SH-SY5Y (cell line): ENCODE results near the gene TNRC18.

Source experiments
- GATA2 ChIP-seq: IDR thresholded peaks from 2 replicates; pipeline ENCODE4 v1.6.1; 2011; ENCODE audit warnings: mild to moderate bottlenecking, low read depth, low read length
- GATA3 ChIP-seq: IDR thresholded peaks from 2 replicates; pipeline ENCODE4 v1.6.1; 2011; ENCODE audit warnings: low read depth, mild to moderate bottlenecking, low read length, moderate library complexity

TNRC18 gene

GRCh38 chr7:5333121-5334045 is 90.3 kb downstream of the TNRC18 start:
- TF ChIP-seq GATA3 (no peak), GATA2 (no peak)

DNA sequence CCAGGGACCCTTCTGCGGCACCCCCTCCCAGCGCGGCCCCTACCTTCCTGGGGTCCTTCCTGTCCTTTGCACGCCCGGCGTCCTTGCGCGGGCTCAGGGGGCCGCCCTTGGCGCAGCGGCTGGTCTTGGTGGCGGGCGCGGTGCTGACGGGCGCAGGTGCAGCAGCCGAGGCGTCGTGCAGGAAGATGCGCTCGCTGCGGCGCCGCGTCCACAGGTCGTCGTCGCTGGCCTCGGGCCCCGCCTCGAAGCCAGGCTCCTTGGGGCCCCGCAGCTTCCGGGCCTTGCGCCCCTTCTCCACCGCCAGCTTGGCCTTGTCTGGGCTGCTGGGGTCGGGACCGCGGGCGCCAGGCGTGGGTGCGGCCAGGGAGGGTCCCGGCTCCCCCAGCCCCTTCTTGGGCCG is 91.1 kb downstream of the TNRC18 start:
- TF ChIP-seq GATA3: no peak
- no peak for TF ChIP-seq GATA2

- TF ChIP-seq GATA2: no peak
- no peak for TF ChIP-seq GATA3
These were observed 93.3 kb downstream of the TNRC18 start for GRCh38 chr7:5330288-5330687.

GRCh38 chr7:5324961-5325360 is 98.7 kb downstream of the TNRC18 start:
- TF ChIP-seq GATA3 (no peak), GATA2 (no peak)

DNA sequence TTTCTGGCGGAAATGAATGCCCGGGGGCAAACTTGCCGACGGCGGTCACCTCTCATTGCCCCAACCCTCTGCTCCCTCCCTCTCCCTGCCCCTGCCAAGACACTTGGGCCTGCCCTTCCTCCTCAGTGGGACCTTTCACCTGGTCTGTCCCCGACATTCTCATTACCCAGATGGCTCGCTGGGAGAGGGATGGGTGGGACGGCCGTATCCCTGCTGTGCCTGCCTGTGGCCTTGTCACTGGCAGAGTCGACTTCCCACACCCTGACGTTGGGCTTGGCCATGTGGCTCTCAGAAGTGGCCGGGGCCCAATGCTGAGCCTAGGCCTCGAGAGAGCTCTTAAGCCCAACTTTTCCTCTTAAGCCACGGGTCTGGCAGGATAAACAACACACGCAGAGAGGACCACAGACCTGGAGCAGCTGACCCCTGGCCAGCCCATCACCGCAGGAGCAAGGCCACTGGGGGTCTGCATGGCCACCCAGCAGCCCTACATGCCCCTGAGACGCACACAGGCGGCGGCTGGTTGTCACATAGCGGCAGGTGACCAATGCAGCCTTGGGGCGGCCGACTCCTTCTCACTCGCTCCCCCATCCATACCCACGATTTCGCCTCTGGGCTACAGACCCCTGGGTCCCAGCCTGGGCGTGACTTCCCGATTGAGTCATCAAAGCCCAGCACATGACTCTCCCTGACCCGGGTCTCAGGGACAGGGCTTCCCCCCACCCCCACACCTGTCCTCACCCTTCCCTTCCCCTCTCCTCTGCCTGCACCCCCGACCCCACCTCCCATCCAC is 100.8 kb downstream of the TNRC18 start:
- TF ChIP-seq GATA3: no peak
- TF ChIP-seq GATA2: no peak

- no peak for TF ChIP-seq GATA3
- TF ChIP-seq GATA2: no peak
These were observed 102.7 kb downstream of the TNRC18 start for GRCh38 chr7:5320802-5321396.

DNA sequence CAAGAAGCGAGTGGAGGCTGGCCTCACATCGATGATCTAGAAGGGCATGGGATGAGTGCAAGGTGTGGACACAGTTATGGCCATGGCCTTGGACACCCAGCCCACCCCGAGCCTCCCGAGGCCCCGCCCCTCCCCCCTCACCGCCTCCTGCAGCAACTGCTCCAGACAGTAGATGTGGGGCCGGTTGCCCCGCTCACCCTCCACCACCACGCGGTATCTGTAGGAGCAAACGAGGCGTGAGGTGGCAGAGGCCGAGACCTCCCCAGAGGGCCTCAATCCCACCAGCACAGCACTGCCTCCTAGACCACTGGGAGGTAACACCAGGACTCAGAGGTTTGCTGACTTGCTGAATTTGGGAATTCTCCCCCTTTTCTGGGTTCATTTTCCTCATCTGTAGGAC is 103.2 kb downstream of the TNRC18 start:
- TF ChIP-seq GATA2 (no peak), GATA3 (no peak)

- TF ChIP-seq GATA3 (no peak), GATA2 (no peak)
These were observed 107.9 kb downstream of the TNRC18 start for GRCh38 chr7:5315761-5316160.

GRCh38 chr7:5314864-5315263 is 108.8 kb downstream of the TNRC18 start:
- TF ChIP-seq GATA3 (no peak), GATA2 (no peak)

DNA sequence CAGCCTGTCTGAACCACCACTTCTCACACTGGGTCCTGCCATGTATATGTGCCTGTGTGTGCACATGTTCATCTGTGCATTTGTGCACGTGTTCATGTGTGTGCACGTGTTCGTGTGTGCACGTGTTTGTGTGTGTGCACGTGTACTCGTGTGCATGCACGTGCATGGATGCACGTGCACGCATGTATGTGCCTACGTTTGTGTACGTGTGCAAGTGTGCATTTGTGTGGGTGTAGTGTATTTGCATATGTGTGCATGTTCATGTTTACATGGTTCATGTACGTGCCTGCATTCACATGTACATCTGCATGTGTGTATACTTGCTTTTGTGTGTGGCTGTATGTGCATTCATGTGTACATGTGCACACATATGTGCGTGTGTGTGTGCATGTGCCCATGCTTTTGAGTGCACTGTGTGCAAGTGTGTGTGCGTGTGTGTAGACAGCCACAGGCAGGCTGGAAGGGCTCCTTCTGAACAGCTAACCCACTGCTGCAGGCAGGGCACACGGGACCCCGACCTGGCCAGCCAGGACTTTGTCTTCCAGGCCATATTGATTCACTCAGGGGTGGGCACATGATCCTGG is 112.7 kb downstream of the TNRC18 start:
- TF ChIP-seq GATA3 (no peak), GATA2 (no peak)

DNA sequence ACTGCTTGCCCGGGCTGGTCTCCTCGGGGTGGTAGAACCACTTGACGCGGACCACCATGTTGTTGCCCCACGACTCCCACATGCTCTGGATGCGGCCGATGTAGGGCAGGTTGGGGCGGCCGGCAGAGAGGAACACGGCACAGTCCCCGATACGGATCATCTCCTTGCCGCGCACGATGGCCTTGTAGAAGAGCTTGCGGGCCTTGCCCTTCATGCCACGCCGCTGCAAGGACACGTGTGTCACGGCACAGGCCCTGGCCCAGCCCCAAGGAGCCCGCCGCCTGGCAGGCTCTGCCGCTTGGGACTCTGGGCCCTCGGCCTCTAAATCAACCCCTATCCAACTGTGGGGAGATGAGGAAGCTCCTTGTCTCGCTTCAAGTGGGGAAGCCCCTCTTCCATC is 114.5 kb downstream of the TNRC18 start:
- TF ChIP-seq GATA2 (no peak), GATA3 (no peak)

DNA sequence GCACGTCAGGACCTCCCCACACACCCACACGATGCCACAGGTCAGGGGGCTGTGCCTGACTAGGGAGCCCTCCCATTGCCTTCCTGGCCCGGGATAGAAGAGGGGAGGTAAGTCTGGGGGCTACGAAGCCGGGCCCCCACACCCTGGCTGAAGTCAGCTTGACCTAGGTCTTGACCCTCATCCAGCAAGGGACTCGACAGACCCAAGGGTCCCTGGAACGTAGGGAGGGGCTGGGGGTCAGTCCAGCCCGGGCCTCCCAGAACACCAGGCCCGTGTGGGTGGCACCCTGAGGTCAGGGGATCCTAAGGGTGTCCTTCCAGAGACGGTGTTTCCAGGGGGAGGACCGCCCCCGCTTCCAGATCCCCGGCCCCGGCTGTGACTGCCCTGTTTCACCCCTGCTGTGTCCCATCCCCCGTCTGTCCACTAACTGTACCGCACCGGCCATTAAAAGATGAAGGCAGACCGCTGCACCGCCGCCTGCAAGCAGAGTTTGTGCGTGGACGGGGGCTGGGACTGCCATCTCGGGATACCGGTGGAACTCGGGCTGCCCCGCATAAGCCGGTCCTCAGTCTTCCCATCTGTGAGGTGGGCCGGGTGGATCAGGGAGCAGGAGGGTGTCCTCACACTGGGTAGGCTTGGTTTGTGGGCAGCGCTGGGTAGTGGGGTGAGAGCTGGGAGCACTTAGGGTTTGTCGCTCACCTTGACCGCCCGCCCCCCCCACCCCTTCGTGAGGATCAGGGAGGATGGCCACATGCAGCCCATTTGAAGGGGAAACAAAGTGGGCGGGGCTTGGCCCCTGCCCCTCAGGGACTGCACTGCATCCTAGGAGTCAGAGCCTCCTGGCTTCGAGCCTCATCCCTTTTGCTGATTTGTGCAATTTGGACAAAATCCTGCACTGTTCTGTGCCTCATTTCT is 119.8 kb downstream of the TNRC18 start:
- TF ChIP-seq GATA2 (no peak), GATA3 (no peak)

DNA sequence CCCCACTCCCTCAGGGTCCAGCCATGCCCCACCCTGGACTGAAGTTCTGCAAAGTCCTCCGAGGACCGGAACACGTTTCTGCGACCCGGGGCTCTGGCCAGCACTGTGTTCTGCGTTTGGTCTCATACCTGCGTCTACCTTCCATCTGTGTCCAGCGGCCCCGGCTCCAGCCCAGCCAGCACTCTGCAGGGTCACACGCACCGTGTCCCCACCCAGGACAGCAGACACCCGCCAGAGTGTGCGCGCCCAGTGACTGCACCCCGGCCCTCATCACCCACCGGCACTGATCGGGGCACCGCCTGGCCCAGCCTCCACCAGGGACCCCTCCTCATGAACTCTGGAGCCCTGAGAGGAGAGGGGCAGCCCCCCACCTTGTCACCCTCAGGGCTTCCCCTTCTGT is 120.6 kb downstream of the TNRC18 start:
- TF ChIP-seq GATA2 (no peak), GATA3 (no peak)

DNA sequence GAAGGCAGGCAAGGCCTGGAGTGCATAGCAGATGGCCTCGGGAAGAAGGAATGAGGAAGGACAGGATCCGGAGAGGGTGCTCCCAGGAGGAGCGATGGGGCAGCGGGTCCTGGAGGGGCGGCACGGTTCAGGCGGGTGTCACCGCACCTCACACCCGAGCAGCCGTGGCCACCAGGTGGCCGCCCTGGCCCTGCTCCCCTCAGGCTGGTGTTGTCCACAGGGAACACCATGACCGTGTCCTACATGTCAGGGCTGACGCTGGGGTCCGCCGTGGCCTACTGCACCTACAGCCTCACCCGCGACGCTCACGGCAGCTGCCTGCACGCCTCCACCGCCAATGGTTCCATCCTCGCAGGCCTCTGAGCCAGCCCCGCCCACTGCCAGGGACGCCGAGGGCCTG is 121.1 kb downstream of the TNRC18 start:
- TF ChIP-seq GATA3 (no peak), GATA2 (no peak)
